HG03039 (cell line): ENCODE data around the gene ANKH.

Source experiments
- ATAC-seq: cut with Tn5 transposase; IDR thresholded peaks from one replicate; pipeline ENCODE4 v1.9.1; 2021; ENCODE audit warnings: mild to moderate bottlenecking, moderate library complexity; ENCODE audit not compliant: unreplicated experiment

The ANKH gene

GRCh38 chr5:14767053-14767452 lies 104.5 kb downstream of the ANKH start:
- ATAC-seq: no peak

DNA sequence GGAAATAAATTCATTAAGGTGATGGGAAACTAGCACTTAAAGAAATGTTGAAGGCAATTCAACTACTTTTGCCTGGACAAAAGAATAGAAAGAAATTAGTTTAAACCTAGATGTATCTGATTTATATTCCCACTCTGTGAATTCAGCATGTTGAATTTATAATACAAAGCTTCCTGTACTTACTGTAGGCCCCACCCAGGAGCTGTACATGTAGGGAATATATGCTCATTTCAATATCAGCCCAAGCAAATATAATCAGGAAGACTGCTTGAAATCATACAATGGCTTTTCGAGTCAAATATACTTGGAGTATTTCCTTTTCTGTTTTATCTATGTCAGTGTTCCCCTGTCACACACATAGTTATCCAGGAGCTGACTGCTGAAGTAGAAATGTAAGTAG lies 105.0 kb downstream of the ANKH start:
- ATAC-seq: no peak

- no peak for ATAC-seq
Measured at GRCh38 chr5:14765587-14765986, 106.0 kb downstream of the ANKH start.

- peak; percentile 53 for ATAC-seq
Measured at GRCh38 chr5:14762549-14763216, 108.9 kb downstream of the ANKH start.

- ATAC-seq: no peak
Measured at GRCh38 chr5:14760548-14761002, 111.0 kb downstream of the ANKH start.

GRCh38 chr5:14759744-14760547 lies 111.6 kb downstream of the ANKH start:
- ATAC-seq: no peak

DNA sequence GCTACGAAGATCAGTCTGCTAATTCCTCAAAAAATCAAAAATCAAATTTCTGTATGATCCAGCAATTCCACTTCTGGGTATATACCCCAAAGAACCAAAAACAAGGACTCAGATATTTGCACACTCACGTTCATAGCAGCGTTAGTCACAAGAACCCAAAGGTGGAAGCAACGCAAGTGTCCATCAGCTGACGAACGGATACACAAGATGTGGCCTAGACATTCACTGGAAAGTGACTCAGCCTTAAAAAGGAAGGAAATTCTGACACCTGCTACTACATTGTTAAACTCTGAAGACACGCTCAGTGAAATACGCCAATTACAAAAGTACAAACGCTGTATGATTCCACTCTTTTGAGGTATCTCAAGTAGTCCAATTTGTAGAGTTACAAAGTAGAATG lies 113.7 kb downstream of the ANKH start:
- ATAC-seq: no peak

DNA sequence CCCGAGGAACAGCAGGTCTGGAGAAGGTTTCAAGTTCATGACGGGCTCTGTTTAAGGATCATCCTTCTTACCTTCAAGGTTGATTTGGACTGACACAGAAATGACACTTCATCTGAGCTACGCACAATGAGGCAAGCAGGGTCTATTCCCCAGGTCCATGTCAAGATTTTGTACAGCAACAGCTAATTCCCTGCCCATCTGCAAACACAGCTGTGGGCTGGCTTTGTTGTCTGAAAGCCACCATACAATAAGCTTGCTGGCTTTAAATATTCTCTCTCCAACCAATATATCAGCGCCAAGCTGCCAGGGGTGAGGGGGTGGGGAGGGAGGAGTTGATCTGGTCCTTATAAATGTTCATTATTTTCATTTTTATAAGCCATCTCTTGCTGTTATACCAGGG lies 115.1 kb downstream of the ANKH start:
- ATAC-seq: no peak

DNA sequence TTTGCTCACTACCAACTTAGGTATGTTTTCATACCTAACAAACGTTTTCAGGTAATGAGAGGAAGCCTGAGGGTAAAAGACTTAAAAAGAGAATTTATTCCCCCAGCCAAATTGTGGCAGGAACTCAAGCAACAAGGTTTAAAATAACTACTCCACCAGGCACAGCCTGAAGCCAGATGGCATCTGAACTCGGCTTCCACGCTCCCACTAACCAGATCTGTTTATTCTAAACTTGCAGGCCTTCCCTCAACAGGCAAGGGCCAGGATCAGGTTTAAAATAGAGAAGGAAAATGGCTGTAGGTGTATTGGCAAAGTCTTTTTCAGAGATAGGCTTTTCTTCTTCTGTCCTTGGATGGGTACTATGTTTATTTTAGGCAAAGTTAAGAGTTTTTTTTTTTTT lies 117.6 kb downstream of the ANKH start:
- ATAC-seq: no peak

- ATAC-seq: no peak
Measured at GRCh38 chr5:14753292-14753691, 118.3 kb downstream of the ANKH start.

DNA sequence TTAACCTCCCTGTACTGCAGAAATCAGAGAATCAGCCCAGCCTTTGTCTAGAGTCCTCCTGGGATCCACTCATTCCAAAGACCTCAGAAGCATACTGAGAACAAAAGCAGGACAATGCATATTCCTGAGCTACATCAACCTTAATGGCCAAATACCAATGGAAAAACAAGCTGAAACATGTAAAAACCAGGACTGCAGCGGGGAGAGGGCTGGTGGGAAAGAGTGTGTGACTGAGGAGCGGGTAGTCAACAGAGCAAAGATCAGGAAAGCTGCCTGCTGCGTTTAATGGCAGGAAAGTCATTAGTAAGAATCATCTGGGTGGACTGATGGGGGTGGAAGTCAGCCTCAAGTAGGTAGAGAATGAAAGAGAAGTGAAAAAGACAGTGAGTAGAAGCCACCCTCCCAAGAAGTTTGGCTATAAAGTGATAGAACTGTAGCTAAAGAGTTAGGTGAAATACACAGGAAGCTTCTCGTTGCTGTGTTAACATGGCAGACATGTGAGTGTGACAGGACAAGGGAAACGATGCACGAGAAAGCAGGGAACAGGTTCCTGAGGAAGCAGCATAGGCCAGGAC lies 119.0 kb downstream of the ANKH start:
- no peak for ATAC-seq

- no peak for ATAC-seq
Measured at GRCh38 chr5:14750712-14751111, 120.9 kb downstream of the ANKH start.

- ATAC-seq: no peak
Measured at GRCh38 chr5:14749579-14750101, 121.9 kb downstream of the ANKH start.

GRCh38 chr5:14748180-14748900 lies 123.2 kb downstream of the ANKH start:
- ATAC-seq: no peak

DNA sequence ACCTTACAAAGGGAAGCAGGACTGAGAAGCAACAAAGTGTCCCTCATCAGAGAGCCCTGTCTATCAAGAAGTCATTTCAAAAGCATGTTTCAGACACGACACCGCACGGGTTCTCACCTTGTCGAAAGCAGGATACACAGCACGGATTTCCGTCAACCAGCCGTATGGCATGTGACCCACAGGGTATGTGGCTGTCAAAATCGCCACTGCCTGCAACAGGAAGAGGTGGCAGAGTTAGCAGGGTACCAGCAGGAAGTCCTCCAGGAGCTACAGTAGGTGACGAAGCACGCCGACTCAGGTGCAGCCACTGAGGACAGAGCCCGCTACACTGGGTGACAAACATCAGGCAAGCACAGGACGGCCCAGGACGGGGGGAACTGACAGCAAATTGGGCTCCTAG lies 125.8 kb downstream of the ANKH start:
- no peak for ATAC-seq

GRCh38 chr5:14745188-14745563 lies 126.4 kb downstream of the ANKH start:
- ATAC-seq: no peak

DNA sequence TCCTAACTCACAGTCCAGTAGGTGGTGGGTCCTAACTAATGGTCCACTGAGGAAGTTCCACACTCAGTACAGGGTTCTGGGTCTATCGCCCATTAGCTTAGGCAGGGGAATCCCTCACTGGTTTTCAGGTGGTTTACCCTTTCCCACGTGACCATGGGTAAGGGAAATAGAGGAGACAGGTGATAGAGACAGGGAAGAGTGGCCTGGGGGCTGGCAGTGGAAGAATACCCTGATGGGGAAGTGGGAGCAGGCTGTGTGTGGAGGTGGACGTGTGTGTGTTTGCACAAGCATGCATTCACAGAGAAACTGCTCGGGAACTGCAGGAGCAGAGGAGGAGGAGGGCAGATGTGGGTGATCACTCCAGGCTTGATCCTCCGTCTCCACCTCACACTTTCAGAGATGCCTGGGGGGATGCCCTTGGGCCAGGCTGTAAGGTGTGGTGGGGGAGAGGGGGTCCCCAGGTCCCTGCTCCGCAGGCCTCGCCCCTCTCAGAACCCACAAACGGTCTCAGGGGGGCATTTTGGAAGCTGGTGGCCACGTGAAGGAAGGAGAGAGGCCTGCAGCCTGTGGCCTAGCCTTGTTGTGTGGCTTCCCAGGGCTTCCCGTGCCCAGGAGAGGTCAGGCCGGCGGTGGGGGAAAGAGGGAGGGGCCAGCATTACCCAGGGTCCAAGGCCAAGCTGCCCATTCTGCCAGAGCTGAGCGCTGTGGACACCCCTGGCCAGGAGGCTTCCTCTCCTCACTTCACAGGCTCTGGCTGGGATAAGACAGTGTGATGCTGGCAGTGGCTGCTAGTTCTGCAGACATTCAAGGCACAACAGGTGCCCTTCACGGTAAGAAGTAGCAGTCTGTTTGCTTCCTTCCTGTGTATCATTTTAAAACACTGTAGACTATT lies 127.0 kb downstream of the ANKH start:
- ATAC-seq: no peak

DNA sequence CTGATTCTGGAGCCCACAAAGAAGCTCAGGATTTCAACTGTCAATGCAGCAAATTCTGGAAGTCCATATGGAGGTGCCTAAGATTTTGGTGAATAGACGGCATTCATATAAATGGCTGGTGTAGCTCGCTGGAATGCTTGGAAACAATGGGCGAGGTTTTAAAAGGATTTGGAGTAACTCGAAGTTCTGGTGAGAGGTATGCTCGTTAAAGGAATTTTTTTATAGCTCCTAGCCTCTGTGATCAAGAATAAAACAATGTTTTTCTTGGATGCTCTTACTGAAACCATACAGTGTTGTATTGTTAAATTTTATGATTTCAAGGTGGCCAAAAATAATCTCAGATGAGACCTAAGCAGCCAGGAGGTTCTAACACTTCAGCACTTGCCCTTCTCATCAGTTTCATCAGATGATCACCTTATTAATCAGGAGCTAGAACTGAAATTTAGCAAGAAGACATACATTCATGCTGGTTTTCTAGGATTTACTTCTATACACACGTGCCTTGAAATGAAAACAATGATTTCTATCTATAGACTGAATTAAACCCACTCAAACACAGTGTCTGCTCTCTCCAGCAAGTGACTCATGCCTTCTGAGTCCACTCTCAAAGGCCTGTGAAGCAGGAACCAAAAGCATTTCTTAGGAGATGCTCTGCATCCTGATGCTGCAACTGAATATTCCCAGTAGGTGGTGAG lies 127.8 kb downstream of the ANKH start:
- no peak for ATAC-seq

DNA sequence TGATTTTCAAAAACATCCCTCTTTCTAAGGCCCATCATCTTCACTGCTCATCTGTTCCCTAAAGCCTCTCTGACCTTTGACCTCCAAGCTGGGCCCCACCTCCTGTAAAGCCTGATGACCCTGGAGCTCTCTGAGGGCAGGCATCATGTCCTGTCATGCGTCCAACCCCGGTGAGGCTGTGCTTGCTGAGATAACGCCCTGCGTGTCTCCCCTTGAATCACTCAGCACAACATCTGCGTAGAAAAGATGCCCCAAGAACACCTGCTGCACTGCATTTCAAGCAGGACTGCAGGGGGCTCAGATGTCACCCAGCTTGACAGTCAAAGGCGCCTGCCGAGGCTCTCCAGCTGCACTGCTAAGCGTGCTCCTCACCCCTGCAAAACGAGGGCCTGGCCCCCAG lies 129.1 kb downstream of the ANKH start:
- ATAC-seq: no peak
